Sigmoid colon (tissue), 7 donors: ENCODE results near the gene PTAFR. TPM values are rescaled to one million over a fixed set of nuclear protein-coding genes. Genes with fewer than 3 reads are reported as not detected.

Experiments
- DNase-seq: peaks from one replicate; pipeline ENCODE4 v3.0.0-alpha.2; 2019
- H3K27ac ChIP-seq, 4 donors: fragments of 200-600 bp; sonication (generic); one replicate each; pipeline ENCODE4 v1.5.1; 2016 to 2019; ENCODE audit warnings: mild to moderate bottlenecking in 1 of 4
- H3K27me3 ChIP-seq, 3 donors: fragments of 200-600 bp; sonication (generic); one replicate each; pipeline ENCODE4 v1.5.1; 2019; ENCODE audit warnings: mild to moderate bottlenecking in 1 of 3
- H3K36me3 ChIP-seq, 4 donors: fragments of 200-600 bp; sonication (generic); one replicate each; pipeline ENCODE4 v1.5.1; 2016 to 2019
- H3K4me1 ChIP-seq, 4 donors: fragments of 200-600 bp; sonication (generic); one replicate each; pipeline ENCODE4 v1.5.1; 2017 to 2019
- H3K4me3 ChIP-seq, 4 donors: fragments of 200-600 bp; sonication (generic); one replicate each; pipeline ENCODE4 v1.5.1; 2017 to 2019; ENCODE audit warnings: mild to moderate bottlenecking in 2 of 4, moderate library complexity in 1 of 4
- H3K9me3 ChIP-seq, 4 donors: fragments of 200-600 bp in 3 of 4; sonication (generic) in 3 of 4; one replicate each; pipeline versions ENCODE4 v1.5.1 to v1.6.1; 2013 to 2019
- EP300 ChIP-seq, 4 donors: sonication (generic); formaldehyde crosslinking; IDR thresholded peaks; one replicate each; pipeline ENCODE4 v1.6.1; 2017; ENCODE audit warnings: antibody characterized with exemption in 4 of 4
- POLR2A ChIP-seq, 2 donors: fragments of 450-650 bp; IDR thresholded peaks; one replicate each; pipeline ENCODE4 v1.6.1; 2016; ENCODE audit warnings: antibody characterized with exemption in 2 of 2, mild to moderate bottlenecking in 2 of 2, moderate library complexity in 2 of 2
- POLR2AphosphoS5 ChIP-seq, 4 donors: sonication (generic); formaldehyde crosslinking; IDR thresholded peaks; one replicate each; pipeline ENCODE4 v1.6.1; 2017; ENCODE audit warnings: antibody characterized with exemption in 4 of 4
- WGBS, 2 donors: extraction: QIAGEN DNeasy Blood & Tissue Kit; methylation state at CpG; one replicate each; pipeline ENCODE4 v1.1.7; 2013; 5-methylcytosine and 5-hydroxymethylcytosine counted together
- intact Hi-C: fragments of 100-400 bp; cut with DNase I; formaldehyde crosslinking; loops from one replicate; pipeline ENCODE4 v1.15.1; 2023
- polyA plus RNA-seq, 3 donors: library from polyadenylated mRNA; stranded (reverse); fragments of 200-250 nt; gene quantifications; one replicate each; pipeline ENCODE4 v1.2.3, GENCODE V29; 2013
- total RNA-seq, 4 donors: library from RNA; depleted of rRNA; stranded (reverse); fragments of >200 nt; gene quantifications; one replicate each; pipeline ENCODE4 v1.1.0, GENCODE V29; 2016
- TF ChIP-seq, protein P1 (sequence below), 4 experiments: fragments of 450-650 bp in 3 of 4; fragments of 200-600 bp in 1 of 4; IDR thresholded peaks; one replicate each; pipeline ENCODE4 v1.5.1; 2016 to 2019; ENCODE audit warnings: antibody characterized with exemption in 4 of 4, mild to moderate bottlenecking in 3 of 4, moderate library complexity in 2 of 4
- donor health status: healthy with polysubstance abuse.
- donor health status: Bipolar disorder and iron deficiency.
- donor health status: healthy.

PTAFR gene
- total and polyA plus RNA-seq, 7 donors, result 1.8 to 9.9 (median 4.5) TPM

DNA sequence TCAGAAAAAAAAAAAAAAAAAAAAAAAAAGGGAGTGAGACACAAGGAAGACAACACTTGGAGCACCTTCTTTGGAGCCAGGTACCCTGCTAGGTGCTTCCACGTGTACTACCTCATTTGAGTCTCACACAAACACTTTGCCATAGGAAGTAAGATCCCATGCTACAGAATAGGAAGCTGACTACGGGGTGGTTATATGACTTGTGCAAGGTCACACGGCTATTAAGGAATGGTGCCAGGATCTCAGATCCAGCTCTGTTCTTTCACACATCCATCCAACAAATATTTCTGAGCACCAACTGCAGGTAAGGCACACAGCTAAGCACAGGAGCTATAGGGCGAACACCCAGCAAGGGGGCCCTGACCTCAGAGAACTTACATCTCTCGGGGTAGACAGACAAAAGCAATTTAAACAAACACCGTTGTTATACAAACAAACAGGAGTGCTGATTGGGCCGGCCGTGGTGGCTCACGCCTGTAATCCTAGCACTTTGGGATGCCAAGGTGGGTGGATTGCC lies 22.4 kb downstream of the PTAFR start:
- H3K27ac ChIP-seq, result peak overlapping the region in 1 of 4 donors; percentile 18
- no peak for DNase-seq
- WGBS, 2 donors, result 39 to 81% methylated on average over 9 of the region's 9 CpGs
- no peaks in the 10 kb centered on the region for H3K27me3 ChIP-seq
- TF ChIP-seq POLR2A (IDR thresholded peaks at IDR 0.05) (no peak), EP300 (IDR thresholded peaks at IDR 0.05) (no peak), POLR2AphosphoS5 (IDR thresholded peaks at IDR 0.05) (no peak)
- TF ChIP-seq, protein P1, sequence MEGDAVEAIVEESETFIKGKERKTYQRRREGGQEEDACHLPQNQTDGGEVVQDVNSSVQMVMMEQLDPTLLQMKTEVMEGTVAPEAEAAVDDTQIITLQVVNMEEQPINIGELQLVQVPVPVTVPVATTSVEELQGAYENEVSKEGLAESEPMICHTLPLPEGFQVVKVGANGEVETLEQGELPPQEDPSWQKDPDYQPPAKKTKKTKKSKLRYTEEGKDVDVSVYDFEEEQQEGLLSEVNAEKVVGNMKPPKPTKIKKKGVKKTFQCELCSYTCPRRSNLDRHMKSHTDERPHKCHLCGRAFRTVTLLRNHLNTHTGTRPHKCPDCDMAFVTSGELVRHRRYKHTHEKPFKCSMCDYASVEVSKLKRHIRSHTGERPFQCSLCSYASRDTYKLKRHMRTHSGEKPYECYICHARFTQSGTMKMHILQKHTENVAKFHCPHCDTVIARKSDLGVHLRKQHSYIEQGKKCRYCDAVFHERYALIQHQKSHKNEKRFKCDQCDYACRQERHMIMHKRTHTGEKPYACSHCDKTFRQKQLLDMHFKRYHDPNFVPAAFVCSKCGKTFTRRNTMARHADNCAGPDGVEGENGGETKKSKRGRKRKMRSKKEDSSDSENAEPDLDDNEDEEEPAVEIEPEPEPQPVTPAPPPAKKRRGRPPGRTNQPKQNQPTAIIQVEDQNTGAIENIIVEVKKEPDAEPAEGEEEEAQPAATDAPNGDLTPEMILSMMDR (IDR thresholded peaks at IDR 0.05), result no peak
- no peak overlapping the region for H3K4me3 ChIP-seq
- intact Hi-C loops, result no loop called here
- no peaks in the 10 kb centered on the region for H3K9me3 ChIP-seq
- H3K4me1 ChIP-seq, result no peaks in the 10 kb centered on the region
- H3K36me3 ChIP-seq, result no peaks in the 10 kb centered on the region

DNA sequence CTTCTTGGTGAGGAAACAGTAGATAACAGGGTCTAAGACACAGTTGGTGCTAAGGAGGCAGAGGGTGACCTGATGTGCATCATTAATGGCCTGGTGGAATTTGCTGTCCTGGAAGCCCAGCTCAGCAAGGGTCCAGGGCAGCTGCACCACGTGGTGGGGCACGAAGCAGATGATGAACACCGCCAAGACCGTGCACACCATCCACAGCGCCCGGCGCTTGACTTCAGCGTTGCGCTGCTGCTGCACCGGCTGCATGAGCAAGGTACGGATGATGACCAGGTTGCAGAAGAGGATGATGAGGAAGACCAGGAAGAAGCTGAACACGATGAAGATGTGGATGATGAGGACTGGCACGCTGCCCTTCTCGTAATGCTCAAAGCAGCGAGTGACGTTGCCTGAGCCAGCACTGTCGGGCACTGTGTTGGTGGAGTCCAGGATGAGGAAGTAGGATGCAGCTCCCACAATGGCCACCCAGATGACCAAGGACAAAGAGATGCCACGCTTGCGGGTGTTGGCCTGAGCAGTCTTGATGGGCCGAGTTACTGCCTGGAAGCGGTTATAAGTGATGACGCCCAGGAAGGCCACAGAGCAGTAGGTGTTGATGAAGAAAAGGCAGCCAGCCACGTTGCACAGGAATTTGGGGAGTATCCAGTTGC lies 26.2 kb downstream of the PTAFR start:
- no peak for DNase-seq
- H3K27ac ChIP-seq, result no peak overlapping the region
- WGBS, 2 donors, result 95 to 96% methylated on average over 23 of the region's 23 CpGs
- intact Hi-C loops, result no loop called here
- H3K4me1 ChIP-seq, result no peaks in the 10 kb centered on the region
- no peaks in the 10 kb centered on the region for H3K27me3 ChIP-seq
- no peaks in the 10 kb centered on the region for H3K36me3 ChIP-seq
- TF ChIP-seq, protein P1 (IDR thresholded peaks at IDR 0.05), result no peak
- TF ChIP-seq POLR2A (IDR thresholded peaks at IDR 0.05), result no peak
- H3K9me3 ChIP-seq, result no peaks in the 10 kb centered on the region
- H3K4me3 ChIP-seq, result no peak overlapping the region

DNA sequence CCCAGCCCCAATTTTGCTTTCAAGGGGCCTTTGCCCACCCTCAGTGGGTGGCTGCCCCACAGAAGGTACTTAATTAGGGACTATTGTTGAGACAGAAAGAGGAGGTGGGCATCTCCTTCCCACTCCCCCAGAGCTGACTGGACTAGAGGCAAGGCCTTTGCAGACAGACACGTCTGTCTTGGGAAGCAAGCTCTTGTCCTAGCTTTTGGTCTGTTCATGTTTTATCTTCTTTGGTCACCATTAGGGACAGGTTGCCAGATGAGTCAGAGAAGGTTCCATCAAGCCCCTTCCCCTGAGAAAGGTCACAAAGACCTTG lies 27.7 kb downstream of the PTAFR start:
- 89 to 92% methylated on average over 1 of the region's 1 CpG for WGBS, 2 donors
- TF ChIP-seq EP300 (IDR thresholded peaks at IDR 0.05) (no peak), POLR2A (IDR thresholded peaks at IDR 0.05) (no peak), POLR2AphosphoS5 (IDR thresholded peaks at IDR 0.05) (no peak)
- TF ChIP-seq, protein P1 (IDR thresholded peaks at IDR 0.05), result no peak
- DNase-seq, result no peak
- Histone ChIP-seq H3K36me3 (no peaks in the 10 kb centered on the region), H3K4me3 (no peak overlapping the region), H3K27me3 (no peaks in the 10 kb centered on the region), H3K27ac (no peak overlapping the region), H3K4me1 (no peaks in the 10 kb centered on the region), H3K9me3 (no peaks in the 10 kb centered on the region)
- intact Hi-C loops, result no loop called here

DNA sequence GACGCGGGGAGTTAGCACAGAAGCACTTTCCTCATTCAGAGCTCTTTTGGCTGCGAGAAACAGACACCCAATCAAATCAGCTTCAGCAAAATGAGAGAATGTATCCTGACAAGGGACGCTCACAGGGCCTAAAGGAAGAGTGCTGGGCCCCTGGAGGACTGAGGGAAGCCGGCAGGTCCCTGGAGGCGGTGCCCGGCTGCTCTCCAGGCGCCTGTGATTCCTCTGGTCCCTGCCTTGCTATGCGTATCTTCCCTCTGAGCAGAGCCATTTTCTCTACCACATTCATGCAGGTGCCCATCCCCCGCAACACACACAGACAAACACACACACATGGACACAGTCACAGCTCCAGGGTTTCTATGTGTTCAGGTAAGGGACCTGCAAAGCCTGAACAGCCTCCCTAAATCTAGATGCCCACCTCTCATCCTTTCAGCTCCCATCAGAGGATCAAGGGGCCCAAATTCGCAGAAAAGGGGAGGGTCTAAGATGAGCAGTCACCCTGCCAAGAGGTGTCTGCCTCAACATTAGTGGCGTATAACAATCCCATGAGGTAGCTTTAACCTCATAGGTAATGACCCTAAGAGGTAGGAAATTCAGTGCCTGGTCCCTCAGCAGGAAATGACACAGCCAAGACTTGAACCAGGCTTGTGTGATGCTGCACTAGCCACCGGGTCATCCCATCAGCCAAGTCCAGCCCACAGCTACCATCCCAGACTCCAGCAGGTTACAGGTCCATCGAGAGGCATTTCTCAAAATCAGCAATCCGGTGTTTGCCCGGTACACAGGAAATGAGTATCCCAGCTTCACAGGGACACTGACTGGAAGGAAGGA lies 29.0 kb downstream of the PTAFR start:
- intact Hi-C loops, result no loop called here
- no peaks in the 10 kb centered on the region for H3K27me3 ChIP-seq

More for the DNA sequence above, 29.0 kb downstream of the PTAFR start:
- TF ChIP-seq POLR2A (IDR thresholded peaks at IDR 0.05), result no peak
- no peak for TF ChIP-seq EP300 (IDR thresholded peaks at IDR 0.05)
- TF ChIP-seq, protein P1 (IDR thresholded peaks at IDR 0.05), result no peak
- DNase-seq, result no peak
- WGBS, 2 donors, result 76 to 86% methylated on average over 16 of the region's 16 CpGs
- H3K4me1 ChIP-seq, result no peaks in the 10 kb centered on the region
- no peak overlapping the region for H3K4me3 ChIP-seq
- H3K9me3 ChIP-seq, result no peaks in the 10 kb centered on the region
- H3K27ac ChIP-seq, result no peak overlapping the region
- no peaks in the 10 kb centered on the region for H3K36me3 ChIP-seq
